GM19099 (cell line): ENCODE data around the gene FRMPD2.

Experiments
- POLR2A ChIP-seq: IDR thresholded peaks from 3 replicates; pipeline ENCODE4 v1.6.1; 2011; ENCODE audit warnings: low read depth; ENCODE audit not compliant: insufficient read length; ENCODE audit errors: extremely low read depth

The FRMPD2 gene

GRCh38 chr10:48206482-48207250 is 67.8 kb downstream of the FRMPD2 start:
- no peak for TF ChIP-seq POLR2A

GRCh38 chr10:48205918-48206317 is 68.6 kb downstream of the FRMPD2 start:
- TF ChIP-seq POLR2A = no peak

DNA sequence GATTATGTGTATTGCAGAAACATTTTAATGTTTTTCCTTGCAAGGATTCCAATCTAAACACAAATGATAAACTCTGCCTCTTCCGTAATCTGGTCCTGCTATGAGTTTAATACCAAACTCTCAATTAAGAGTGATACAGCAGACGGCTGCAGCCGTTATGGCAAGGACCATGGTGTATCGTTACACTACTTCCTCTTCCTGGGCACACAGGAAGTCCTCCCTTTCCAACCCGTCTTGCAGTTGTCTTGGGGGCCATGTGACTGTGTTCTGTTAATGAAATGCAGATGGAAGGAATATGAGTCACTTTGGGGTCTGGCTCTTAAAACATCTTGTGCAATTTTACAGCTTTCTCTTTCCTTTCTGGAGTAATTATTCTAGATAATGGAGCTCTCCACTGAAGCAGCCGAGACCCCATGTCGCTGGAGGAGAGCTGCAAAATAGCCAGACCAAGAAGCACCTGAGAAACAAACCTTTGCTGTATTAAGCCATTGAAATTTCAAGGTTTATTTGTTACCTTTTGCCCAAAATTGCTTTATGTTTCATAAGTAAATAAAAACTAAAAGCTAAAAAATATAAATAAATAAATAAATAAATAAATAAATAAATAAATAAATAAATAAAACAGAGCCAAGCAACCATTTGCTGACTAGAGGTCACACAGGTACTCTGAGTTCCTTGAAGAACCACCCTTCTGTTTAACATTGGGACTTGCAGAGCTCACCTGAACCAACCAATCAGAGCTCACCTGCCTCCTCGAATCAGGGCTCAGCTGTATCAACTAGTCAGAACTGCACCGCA is 74.7 kb downstream of the FRMPD2 start:
- TF ChIP-seq POLR2A = no peak

DNA sequence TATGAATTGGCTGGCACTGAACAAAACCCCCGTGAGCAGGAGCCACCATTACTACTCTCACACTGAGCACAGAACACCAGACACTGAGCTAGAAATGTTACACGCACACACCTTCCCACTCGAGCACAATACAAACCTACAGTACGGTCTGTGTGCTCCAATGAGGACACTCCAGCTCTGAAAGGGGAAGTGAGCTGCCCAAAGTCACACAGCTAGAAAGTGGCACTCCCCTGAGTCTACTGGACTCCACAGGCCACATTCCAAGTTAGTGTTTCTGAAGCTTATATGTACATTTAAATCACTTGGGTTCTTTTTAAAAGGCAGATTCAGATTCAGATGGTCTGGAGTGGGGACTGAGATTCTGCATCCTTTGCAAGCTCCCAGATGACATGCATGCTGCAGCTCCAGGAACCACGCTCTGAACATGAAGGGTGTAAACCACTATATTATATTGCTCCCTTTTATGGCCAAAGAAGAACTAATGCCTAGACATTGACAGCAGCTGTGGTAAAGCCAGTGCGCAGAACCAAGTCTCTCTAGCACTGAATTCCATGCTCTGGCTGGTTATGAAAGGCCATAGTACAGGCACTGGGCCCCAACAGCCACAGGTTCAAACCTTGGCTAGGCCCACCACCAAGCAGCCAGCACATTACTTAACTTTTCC is 77.1 kb downstream of the FRMPD2 start:
- no peak for TF ChIP-seq POLR2A

DNA sequence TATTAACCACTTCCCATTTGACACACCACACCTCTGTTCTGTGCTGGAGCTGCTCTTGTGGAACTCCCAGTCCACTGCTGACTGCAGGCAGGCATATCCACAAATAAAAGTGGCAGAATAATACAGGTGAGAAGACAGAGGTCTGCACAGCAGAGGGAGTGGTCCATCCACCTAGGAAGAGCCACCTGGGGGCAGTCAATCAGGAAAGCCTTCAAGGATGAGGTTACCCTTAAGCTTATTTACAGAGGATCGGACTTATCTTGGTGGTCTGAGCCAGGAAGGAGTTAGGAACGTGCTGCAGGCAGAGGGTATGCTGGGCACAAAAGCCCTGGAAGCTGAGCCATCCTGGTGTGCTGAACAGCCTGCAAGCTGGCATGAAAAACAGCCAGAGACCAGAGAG is 78.7 kb downstream of the FRMPD2 start:
- no peak for TF ChIP-seq POLR2A

- TF ChIP-seq POLR2A = no peak
Measured at GRCh38 chr10:48194830-48195229, 79.7 kb downstream of the FRMPD2 start.

DNA sequence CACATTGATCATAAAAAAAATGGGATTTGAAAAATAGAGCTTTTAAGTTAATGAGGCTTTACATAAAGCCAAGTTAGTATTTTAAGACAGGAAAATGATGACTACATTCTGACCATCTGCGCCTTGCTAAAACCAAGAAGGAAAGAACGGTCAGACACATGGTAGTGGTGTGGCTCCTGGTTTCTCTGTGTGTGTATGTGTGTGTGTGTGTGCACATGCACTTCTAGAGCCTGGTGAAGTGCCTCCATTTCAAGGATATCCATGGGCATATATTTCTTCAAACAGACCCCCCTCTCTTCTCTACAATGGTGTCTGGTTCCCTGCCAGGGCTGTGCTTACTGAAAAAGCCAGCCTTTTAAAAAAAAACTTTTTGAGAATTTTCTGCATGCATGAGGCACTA is 80.9 kb downstream of the FRMPD2 start:
- no peak for TF ChIP-seq POLR2A

- TF ChIP-seq POLR2A = no peak
Measured at GRCh38 chr10:48192881-48193450, 81.5 kb downstream of the FRMPD2 start.

GRCh38 chr10:48187713-48188485 is 86.6 kb downstream of the FRMPD2 start:
- TF ChIP-seq POLR2A = no peak

DNA sequence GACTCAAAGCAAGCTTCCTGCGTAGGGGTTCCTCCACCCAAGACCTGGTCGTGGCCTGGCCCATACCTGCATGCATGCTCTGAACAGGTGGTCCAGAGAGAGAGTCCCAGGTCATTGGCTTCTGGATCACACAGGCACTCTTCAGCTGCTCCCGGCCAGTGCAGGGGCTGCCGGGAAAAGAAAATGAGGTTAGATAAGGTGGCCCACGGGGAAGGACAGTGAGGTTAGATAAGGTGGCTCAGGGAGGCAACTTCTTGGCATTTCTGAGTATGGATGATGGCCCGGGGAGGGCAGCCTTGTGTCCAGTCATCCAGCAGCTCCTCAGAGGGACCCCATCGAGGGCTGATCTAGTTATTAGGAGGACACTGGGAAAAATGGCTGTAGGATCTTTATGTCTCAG is 87.4 kb downstream of the FRMPD2 start:
- TF ChIP-seq POLR2A = no peak

DNA sequence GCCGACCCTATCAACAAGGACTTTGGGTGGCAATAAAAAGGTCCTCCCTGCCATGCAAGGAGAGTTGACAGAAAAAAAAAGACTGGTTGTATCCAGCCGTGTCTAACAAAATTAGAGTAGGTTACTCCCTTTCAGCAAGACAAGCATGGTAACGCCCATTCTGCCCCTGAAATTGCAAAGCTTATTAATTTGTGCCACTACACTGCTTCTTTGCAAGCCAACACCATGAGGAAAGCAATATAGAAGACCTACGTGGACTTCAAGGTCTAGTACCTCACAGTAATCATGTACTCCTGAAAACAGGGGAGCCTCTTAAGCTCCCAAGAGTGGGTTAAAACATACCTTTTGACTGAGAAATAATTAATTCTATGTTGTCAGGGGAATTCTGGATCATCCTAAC is 90.3 kb downstream of the FRMPD2 start:
- no peak for TF ChIP-seq POLR2A
